Measurements from ENCODE around the gene KRTAP21-1.
"Not testable (repeated sequence)": the region's sequence is repeated elsewhere in the genome, so short reads cannot be mapped to it uniquely, and the experiment has no call there.

The KRTAP21-1 gene

GRCh38 chr21:30755328-30755727 is at the start of gene KRTAP21-1:
Gene KRTAP21-1 (minus strand): TSS chr21:30755428. CDS start chr21:30755378, 50 bp downstream.
- DNase-seq (ENCODE audit: low spot score) = not testable (repeated sequence)

DNA sequence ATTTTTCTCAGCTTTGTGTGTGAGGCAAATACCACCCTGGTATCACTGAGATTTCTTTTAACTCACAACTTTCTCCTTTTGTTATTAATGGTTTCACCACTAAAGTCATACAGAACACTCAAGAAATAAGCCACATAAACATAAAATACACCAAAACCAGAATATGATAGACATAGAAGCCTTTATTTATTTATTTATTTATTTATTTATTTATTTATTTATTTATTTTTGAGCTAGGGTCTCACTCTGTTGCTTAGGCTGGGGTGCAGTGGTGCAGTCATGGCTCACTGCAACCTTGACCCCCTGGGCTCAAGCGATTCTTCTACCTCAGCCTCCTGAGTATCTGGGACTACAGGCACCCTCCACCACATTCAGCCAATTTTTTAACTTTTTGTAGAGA is 45.4 kb upstream of the KRTAP21-1 start:
- no peak for DNase-seq (ENCODE audit: low spot score)

DNA sequence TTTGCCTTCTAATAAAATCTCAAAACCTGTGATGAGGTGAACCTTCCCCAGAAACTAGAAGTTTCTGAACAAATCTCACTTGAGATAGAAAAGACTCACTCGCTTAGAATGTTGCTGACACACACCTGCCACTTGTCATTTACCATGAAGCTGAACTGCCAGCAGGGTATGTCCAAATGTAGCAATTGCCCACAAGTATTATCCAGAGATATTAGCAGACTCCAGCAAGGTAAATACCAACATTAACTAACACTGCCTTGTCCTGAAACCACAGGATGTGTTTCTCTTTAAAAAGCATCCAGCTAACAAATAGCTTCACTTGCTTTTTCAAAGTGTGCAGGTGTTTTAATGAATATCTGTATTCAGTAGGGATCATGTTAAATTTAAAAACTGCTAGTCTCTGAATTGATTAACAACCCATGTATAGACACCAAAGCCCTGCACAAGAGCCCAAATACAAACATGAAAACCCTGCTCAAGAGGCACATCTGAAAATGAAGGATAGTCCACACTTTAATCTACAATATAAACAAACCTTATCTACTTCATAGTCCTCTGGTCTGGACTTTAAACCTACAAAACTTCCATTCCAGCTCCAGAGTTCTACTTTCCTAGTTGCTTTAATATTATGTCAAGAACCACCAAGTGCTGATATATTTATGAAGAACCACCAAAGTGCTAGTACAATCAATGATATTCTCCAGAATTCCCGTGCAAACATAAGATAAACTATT is 38.5 kb upstream of the KRTAP21-1 start:
- DNase-seq (ENCODE audit: low spot score) = no peak

DNA sequence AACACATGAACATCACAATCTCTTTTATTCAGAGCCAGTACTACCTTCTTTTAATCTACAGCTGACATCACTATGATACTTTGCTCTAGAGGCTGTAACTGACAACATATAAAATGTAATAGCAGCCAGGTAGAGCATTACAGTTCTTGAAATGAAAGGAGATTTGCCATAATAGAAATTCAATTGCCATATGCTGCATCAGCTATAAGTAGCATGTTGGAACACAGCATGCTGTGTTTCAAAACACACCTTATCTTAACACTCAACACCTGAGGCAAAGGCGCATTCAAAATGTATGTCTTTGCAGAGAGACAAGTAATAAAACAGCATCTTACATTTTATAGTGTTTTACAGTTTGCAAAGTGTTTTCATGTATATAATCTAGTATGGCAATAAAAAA is 24.0 kb upstream of the KRTAP21-1 start:
- DNase-seq (ENCODE audit: low spot score) = no peak

DNA sequence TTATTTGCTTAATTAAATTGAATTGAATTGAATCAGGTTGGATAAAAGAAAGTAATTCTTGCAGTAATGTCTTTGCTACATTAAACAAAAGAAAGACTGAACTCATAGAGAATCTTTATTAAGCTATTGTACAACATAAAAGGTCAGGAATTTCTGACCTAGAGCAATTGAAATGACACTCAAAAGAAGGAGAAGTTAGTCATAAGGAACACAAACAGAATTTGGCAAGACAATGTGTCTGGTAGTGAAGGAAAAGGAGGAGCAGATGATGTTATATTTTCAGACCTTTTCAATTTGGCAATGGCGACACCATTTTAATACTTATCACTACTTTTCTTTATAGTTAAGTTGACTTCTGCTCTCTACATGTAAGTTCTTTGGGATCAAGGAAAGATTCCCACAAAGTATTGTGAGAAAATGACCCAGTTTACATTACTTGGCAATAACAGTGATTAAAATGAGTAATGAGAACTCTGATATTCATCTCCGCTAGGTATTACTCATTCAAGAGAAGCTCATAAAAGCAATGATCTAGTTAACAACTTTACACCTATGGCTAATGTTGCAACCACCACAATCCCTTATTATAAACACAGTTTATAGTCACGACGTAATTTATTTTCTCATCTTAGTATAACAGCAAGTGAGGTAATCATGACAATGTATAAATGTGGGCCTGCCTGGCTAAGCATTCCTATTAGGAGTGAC is 14.7 kb upstream of the KRTAP21-1 start:
- DNase-seq (ENCODE audit: low spot score) = no peak

DNA sequence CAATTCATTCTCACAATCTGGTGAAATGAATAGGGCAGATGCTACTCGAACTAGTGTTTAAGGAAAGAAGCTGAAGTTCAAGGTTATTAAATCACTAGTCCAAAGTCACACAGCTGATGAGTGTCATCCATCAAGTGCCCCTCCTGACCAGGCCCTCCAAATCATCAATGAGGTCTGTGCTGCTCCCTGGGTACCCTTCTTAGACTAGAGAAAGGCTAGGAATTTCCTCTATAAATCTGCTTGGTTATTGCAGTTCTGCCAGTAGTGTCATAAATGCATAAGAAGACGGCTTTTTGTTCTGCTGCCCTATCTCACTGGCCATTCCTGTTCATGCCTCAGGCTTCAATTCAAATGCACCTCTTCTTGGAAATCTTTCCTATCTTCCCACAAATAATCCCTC is 5.5 kb upstream of the KRTAP21-1 start:
- DNase-seq (ENCODE audit: low spot score) = no peak

DNA sequence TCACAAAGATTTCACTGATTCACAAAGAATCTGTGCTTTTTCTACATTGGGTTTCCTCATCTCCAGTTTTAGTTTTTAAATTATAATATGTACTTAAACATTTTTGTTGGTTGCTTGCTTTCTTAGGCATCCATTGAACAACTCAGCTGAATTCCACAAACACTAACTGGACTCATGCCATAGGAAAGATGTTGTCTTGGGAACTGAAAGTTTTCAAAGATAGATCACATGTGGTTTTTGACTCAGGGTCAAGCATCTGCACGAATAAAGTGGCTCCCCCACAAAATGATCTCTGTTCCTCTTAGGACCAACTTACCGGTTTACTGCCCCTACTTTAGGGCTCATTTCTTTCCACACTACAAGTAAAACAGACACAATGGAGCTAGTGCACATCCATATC is 3.1 kb upstream of the KRTAP21-1 start:
- DNase-seq (ENCODE audit: low spot score) = no peak

DNA sequence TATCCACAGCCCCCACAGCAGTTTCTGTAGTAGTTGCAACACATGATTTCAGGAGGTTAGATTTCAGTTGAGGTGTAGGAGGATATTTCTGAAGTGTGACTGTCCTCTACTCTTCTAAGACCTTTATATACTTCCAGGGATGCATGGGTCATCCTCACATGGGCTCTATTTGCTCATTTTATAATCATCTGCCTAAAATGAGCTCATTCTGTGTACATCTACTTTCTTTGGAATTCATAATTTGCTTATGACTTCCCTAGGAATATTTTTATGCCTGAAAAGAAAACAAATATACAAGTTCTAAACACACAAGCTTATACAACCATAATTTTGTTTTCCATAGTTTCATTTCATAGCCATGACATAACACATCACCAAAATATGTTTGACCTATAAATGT is 8.1 kb downstream of the KRTAP21-1 start, which contains the start of gene KRTAP21-2:
Gene KRTAP21-2, minus strand, starts transcription at position 101 of the 400 bp plus-strand sequence. Its CDS starts 57 bp downstream, at position 44.
- no peak for DNase-seq (ENCODE audit: low spot score)

- no peak for DNase-seq (ENCODE audit: low spot score)
Observed at GRCh38 chr21:30740462-30740861, 14.8 kb downstream of the KRTAP21-1 start.

- DNase-seq (ENCODE audit: low spot score) = no peak
Observed at GRCh38 chr21:30733026-30733425, 22.2 kb downstream of the KRTAP21-1 start.

DNA sequence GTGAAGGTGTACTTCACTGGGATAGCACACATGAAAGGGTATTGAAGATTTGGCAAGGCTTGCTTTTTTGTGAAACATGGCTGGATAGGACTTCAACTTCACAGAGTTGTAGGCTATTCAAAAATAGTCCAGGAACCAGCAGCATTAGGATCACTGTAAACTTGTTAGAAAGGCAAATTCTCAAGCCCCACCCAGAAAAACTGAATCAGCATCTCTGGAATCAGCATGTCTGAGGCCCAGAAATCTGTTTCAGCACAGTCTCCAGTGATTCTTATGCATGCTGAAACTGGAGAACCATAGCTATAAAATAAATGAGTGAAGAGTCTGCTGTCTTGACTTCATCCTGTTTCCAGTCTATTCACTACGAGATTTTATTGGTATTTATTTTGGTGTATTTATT is 28.5 kb downstream of the KRTAP21-1 start:
- no peak for DNase-seq (ENCODE audit: low spot score)

GRCh38 chr21:30719401-30719800 is 35.8 kb downstream of the KRTAP21-1 start:
- DNase-seq (ENCODE audit: low spot score) = peak; percentile 46

DNA sequence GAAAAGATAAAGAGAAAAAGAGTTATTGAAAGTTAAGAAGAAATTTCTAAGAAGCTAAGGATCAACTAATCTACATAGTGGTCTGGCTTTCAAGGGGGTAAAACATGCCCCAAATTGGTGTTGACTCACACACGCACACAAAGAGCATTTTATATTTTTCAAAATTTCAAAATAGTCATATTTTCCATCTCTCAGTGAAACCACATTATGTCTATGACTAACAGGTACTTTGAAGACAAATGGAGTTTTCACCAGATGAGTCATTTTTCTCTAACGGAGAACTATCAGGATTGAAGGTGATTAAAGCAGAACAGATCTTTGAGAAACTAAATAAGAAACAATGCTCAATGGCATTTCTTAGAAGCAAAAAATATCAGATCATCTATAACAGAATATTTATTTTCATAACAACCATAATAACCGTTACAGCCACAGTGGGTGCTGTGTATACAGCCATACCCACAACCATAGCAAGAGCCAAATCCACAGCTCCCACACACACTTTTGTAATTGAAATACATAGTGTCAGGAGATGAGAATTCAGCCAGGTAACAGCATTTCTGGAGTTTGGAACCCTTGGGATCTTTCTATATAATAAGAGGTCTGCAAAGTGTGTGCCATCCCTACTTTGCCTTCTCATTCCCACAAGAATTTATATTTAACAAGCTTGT is 36.9 kb downstream of the KRTAP21-1 start, which contains the start of gene KRTAP21-3:
Gene KRTAP21-3, minus strand, starts transcription at position 539 of the 671 bp plus-strand sequence. Its CDS starts 18 bp downstream, at position 521.
- DNase-seq (ENCODE audit: low spot score) = peak; percentile 88

- DNase-seq (ENCODE audit: low spot score) = no peak
Observed at GRCh38 chr21:30717105-30717504, 38.1 kb downstream of the KRTAP21-1 start.

GRCh38 chr21:30714946-30715345 is 40.3 kb downstream of the KRTAP21-1 start:
- no peak for DNase-seq (ENCODE audit: low spot score)

GRCh38 chr21:30714456-30714855 is 40.8 kb downstream of the KRTAP21-1 start:
- DNase-seq (ENCODE audit: low spot score) = no peak

- DNase-seq (ENCODE audit: low spot score) = no peak
Observed at GRCh38 chr21:30713766-30714165, 41.5 kb downstream of the KRTAP21-1 start.

DNA sequence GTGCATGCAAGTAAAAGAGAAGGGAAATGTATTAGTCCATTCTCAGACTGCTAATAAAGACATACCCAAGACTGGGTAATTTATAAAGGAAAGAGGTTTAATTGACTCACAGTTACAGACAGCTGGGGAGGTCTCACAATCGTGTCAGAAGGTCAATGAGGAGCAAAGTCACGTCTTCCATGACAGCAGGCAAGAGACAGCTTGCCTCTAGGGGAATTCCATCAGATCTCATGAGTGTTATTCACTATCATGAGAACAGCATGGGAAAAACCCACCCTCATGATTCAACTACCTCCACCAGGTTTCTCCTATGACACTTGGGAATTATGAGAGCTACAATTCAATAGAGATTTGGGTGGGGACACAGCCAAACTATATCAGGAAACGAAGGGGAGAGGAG is 44.7 kb downstream of the KRTAP21-1 start:
- no peak for DNase-seq (ENCODE audit: low spot score)

DNA sequence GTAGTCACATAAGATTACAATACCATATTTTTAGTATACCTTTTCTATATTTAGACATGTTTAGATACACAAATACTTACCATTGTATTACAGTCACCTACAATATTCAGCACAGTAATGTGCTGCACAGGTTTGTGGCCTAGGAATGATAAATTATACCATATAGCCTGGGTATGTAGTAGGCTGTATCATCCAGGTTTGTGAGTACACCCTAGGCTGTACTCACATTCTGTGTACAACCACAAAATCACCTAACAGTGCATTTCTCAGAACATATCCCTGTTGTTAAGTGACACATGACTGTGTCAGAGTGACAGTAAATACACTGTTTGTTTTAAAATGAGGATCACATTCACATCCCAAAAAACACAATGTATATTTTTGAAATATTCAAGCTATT is 47.8 kb downstream of the KRTAP21-1 start:
- no peak for DNase-seq (ENCODE audit: low spot score)

Data from activated CD4-positive, alpha-beta T cell treated with anti-CD3 and anti-CD28 coated beads, Interleukin-2, Interleukin-4, amounts not matched to agents 100 ng/mL and 50 ng/mL, durations not matched to agents 16 hours and 8 hours (primary cell).